Suprapubic skin (tissue), 3 donors: ENCODE measurements around the gene ZNF536.

ENCODE experiments used
- CTCF ChIP-seq, 2 donors: fragments of 200-600 bp in 1 of 2; fragments of 450-650 bp in 1 of 2; sonication (generic) in 1 of 2; IDR thresholded peaks; one replicate each; pipeline ENCODE4 v1.5.1; 2016 to 2019; ENCODE audit warnings: antibody characterized with exemption in 2 of 2, mild to moderate bottlenecking in 1 of 2, moderate library complexity in 1 of 2
- POLR2A ChIP-seq, 2 donors: fragments of 450-650 bp; IDR thresholded peaks; one replicate each; pipeline ENCODE4 v1.6.1; 2017; ENCODE audit warnings: antibody characterized with exemption in 2 of 2, mild to moderate bottlenecking in 2 of 2, moderate library complexity in 2 of 2

GRCh38 chr19:30385666-30386065, 13.5 kb downstream of the ZNF536 start:
- TF ChIP-seq POLR2A (IDR thresholded peaks at IDR 0.05) (no peak), CTCF (IDR thresholded peaks at IDR 0.05) (no peak)
